SIG-M5 (cell line): ENCODE data around the gene SLC38A6.

Experiments
- DNase-seq: peaks from one replicate; lab custom pipeline; 2025; lab: John Stamatoyannopoulos, UW

SLC38A6 gene

DNA sequence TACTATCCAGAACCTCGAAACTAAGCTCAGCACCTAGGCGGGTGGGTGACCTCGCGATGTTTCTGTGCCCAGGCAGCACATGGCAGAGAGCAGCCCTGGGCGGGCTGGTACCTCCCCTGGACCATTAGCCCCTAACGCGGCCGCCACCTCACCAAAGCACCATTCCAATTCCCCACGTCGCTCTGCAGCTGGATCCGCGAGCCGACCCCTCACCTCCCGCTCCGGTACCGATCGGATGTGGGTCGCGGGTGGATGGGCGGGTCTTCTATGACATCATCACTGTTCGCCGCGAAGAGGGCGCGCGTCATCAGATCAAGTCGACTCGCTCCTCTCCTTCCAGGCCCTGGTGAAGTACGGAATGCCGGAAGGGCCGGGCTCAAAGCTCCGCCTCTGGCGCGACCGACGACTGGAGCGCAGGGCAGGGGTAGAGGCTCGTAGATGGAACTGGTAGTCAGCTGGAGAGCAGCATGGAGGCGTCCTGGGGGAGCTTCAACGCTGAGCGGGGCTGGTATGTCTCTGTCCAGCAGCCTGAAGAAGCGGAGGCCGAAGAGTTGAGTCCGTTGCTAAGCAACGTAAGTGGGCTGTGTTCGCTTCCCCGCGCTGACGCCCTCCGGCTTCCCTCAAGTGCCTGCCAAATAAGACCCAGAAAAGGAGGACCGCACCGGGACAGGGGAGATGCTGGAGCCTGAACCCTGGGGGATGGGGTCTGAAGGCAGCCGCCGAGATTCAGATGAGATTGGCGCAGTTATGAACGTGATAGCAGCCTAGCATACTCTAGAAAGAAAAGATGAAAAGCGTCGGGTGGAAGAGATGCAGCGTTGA is at the start of gene SLC38A6, which contains the start of gene TRMT5:
TSS of gene SLC38A6 (plus strand) at position 435 of the 822 bp plus-strand sequence. CDS start at position 468, 33 bp downstream.
TSS of gene TRMT5 (minus strand) at position 269 of the 822 bp plus-strand sequence. CDS start at position 163, 106 bp downstream.
- peak; percentile 46 for DNase-seq

DNA sequence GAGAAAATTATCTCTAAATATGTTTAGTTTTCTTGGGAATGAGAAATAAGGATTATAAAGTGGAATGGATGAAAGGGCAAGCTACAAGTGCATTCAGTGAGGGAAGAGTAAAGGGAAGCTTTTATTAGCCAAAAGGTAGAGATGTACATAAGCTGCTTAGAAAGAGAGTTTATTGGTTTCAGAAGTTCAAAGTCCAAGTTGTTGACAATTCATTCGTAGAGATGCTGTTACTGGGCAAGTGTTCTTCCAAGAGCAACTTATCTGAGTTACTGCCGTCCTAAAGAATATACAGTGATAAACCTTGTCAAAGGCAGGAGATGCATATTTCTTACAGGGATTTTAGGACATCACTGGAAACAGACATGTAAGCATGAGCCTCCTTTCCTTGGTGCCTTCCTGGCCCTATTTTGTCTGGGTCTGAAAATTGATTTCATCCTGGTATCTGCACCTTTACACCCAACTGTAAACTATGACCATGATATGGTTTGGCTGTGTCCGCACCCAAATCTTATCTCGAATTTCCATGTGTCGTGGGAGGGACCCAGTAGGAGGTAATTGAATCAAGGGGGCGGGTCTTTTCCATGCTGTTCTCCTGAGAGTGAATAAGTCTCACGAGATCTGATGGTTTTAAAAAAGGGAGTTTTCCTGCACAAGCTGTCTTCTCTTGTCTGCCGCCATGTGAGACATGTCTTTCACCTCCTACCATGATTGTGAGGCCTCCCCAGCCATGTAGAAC is 47.0 kb upstream of the SLC38A6 start:
- no peak for DNase-seq

DNA sequence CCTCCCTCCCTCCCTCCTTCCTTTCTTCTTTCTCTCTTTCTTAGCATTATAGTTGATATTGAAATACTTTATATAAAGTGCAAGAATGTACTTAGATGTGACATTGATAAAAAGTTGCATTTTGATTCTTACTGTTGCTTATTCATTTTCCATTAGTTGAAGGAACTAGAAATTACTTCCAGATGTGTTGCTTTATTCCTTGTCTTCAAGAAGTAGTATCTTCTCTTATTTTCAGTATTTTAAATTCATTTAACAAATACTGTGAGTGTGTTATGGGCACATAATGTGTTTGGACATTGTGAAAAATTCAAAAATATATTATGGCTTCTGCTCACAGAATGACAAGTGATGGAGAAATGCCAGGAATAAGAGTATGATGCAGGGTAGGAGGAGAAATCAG is 45.7 kb upstream of the SLC38A6 start:
- DNase-seq, result no peak

DNA sequence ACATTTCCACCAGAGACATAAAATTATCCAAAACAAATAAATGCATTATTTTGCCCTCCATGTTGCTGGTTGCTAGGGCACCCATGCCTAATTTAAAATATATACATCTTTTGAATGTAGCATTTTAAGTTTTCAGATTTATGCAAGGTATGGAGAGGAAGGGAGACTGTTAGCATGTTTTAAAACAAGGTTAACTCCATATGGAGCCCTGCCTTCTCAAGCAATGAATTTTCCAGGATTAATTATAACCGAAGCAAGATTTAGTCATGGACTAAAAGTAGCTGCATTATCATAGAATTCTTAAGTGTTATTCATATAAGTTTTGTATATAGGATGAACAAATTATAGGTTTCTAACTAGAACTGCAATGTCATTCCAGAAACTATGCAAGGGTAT is 37.4 kb upstream of the SLC38A6 start:
- no peak for DNase-seq

DNA sequence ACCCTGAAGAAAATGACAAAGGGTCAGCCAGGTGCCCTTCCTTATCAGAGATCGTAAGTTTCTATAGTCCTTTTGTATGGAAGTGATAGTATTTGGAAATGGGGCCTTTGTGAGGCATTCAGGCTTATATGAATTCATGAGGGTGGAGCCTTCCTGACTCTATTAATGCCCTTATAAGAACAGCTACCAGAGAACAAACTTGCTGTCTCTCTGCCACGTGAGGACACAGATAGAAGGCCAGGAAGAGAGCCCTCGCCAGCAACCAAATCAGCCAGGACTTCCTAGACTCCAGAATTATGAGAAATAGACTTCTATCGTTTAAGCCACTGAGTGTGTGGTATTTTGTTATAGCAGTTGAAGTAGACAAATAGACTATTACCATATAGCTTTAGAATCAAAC is 36.8 kb upstream of the SLC38A6 start:
- no peak for DNase-seq

DNA sequence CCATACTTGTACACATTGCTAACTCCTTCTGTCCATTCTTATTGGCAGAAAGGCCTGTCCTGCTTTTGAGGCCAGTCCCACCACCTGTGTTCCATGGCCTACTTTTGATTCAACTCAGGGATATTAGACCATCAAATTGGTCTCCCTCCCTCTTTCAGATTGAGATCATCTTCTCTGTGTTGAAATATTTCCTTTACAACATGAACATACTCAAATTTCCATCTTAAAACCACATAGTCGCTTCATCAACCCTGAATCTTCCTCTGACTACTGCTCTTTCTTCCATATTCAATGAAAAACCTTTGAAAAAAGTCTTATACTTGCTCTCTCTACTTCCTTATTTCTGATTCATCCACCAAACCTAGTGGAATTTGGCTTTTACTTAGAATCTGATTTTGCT is 35.1 kb upstream of the SLC38A6 start:
- no peak for DNase-seq

DNA sequence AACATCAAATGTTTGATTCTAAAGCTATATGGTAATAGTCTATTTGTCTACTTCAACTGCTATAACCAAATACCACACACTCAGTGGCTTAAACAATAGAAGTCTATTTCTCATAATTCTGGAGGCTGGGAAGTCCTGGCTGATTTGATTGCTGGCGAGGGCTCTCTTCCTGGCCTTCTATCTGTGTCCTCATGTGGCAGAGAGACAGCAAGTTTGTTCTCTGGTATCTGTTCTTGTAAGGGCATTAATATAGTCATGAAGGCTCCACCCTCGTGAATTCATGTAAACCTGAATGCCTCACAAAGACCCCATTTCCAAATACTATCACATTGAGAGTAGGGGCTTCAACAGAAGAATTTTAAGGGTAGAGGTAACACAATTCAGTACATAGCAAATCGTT is 34.3 kb upstream of the SLC38A6 start:
- no peak for DNase-seq

DNA sequence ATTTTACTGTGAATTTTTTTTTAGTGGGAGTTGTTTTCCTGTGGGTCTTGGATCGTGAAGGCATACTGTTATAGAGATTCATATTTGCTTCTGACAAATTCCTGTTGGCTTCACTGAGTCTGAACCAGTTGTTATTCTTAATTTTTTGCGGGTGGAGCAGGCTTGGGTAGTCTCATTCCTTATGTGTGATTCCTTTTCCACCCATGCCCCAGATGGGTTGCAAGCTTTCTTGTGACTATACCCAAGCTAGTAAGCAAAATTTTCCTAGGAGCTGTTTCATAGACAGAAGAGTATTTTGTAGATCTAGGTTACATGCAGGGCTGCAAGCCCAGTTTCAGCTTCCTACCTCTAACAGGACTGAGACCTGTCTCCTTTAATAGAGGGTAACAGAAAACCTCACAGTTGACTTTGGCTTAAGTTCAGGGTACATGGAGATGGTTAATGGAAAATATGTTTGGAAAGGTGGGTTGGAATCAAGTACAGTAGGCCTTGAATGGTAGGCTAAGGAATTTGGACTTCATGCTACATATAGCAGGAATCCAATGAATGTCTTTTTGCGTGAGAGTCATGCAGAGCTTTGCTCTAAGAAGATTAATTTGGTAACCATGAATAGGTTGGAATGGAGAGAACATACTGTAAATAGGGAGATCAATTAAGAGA is 29.1 kb upstream of the SLC38A6 start:
- no peak for DNase-seq

DNA sequence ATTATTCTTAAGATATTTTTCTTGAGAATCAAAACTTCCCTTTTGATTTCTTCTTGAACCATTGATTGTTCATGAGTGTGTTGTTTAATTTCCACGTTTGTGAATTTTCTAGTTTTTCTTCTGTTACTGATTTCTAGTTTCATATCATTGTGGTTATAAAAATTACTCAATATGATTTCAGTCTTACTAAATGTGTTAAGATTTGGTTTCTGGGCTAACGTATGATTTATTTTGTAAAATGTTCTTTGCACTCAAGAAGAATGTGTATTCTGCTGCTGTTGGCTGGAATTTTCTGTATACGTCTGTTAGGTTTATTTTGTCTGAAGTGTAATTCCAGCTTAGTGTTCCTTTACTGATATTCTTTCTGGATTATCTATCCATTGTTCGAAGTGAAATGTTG is 24.8 kb upstream of the SLC38A6 start:
- no peak for DNase-seq

DNA sequence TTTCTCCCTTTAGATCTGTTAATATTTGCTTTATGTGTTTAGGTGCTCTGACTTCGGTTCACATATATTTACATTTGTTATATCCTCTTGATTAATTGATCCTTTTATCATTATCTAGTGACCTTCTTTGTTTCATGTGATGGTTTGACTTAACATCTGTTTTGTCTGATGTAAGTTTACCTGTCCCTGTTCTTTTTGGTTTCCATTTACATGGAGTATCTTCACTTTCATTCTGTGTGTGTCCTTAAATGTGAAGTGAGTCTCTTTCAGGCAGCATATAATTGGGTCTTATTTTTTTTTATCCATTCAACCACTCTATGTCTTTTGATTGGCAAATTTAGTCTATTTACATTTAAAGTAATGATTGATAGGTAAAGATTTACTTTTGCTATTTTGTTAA is 24.4 kb upstream of the SLC38A6 start:
- DNase-seq, result no peak

DNA sequence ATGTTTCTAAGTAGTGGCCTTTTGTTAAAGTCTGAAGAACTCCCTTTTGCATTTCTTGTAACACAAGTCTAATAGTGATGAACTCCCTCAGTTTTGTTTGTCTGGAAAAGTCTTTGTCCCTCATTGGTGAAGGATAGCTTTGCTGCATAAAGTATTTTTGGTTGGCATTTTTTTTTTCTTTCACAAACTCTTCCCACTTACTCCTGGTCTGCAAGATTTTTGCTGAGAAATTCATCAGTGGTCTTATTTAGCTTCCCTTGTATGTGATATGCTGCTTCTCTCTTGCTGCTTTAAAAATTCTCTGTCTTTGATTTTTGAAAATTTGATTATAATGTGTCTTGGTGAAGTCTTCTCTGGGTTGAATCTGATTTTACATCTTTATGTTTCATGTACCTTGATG is 22.9 kb upstream of the SLC38A6 start:
- no peak for DNase-seq

DNA sequence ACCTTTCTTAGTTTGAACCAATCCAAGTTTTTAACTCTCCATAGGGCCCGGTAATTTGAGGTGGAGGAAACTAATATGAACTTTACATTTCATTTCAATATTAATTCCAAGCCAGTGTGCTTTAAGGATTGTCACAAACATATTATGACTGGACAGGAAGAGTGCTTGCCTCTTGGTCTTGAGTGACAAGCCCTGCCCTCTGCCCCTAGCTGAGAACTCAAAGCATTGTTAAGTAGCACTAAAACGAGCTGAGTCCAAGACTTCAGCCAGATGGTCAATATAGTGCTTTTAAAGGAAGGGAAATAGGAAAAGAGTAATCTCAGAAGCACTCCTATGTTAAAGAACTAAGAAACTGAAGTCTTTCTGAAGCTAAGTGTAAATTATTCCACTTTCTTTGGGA is 17.3 kb upstream of the SLC38A6 start:
- DNase-seq, result no peak

DNA sequence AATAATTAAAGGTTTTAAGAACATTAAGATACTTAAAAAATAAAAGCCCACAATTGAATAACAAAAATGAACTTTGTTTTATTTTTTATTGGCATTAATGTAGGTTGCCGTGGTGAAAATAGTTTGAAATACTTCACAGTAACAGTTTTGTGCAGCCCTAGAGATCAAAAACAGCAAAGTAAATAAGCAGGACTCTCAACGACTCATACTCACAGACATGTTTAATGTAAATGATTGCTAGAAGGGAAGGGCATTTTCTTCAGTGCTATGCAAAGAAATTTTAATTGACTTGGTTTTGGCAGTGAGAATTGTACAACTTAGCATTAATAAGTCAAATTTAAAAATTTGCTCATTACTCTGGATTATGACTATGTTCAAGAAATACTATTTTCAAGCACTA is 16.1 kb upstream of the SLC38A6 start:
- no peak for DNase-seq

DNA sequence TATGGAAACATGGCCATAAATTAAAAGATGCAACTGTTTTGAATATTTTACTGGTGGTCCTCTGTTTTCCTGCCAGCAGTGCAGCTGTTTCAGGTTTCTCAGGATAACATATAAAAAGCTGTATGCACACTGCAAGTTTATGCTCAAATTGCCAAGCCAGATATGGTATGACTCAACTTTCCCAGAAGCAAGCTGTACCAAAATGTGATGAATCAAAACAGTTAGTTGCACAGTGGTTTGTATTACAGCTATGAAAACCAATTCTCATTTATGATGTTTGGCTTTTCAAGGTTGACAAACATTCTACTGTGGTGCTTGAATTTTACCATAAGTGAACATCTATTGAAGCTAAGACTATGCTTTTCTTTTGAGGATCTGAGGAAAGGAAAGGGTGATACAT is 15.6 kb upstream of the SLC38A6 start:
- no peak for DNase-seq

DNA sequence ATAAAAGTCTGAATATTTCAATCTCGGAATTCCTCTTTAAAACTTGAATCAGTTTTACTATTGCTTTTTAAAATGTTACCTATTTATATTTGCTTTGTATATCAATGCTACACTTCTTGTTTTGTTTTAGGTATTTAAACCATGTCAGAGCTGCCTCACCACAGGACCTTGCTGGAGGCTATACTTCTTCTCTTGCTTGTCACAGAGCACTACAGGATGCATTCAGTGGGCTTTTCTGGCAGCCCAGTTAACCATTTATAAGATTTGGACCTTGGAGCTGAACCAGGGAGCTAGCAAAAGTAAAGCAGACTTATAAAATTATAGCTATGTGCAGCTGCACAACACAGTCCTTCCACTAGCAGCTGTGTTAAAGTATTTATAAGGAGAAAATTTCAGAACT is 12.9 kb upstream of the SLC38A6 start:
- DNase-seq, result no peak

DNA sequence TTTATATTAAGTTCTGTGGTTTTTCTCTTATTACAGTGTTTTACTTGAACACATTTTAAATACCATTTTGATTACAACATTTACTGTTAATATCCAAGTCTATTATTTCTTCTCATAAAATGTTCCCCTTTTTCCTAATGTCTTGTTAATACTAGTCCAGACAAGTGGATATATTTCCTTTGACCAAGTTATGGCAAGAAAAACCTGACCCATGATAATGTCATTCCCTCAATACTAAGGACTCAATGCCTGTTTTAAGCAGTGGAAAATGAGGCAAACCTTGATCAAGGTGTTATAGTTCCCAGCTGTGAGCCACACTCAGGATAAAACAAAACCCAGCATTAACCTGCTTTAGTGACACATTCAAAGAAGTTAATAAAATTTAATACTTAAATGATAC is 12.4 kb upstream of the SLC38A6 start:
- DNase-seq, result no peak

DNA sequence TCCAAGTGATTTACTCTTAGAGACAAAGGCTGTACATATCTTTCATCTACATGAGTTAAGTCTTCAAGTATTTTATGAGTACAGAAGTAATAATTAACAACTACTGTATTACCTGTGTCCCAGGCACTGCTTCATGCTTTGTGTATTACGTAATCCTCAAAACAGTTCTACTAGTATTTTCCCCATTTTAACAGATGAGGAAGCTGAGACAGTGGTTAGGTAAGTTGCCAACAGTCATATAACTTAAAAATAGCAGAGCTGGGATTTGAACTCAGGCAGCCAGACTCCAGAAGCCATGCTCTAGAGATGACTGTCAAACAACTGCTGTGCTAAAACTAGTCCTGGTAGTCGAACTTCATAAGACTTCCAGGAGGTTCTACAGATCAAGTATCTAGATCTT is 10.9 kb upstream of the SLC38A6 start:
- DNase-seq, result no peak

DNA sequence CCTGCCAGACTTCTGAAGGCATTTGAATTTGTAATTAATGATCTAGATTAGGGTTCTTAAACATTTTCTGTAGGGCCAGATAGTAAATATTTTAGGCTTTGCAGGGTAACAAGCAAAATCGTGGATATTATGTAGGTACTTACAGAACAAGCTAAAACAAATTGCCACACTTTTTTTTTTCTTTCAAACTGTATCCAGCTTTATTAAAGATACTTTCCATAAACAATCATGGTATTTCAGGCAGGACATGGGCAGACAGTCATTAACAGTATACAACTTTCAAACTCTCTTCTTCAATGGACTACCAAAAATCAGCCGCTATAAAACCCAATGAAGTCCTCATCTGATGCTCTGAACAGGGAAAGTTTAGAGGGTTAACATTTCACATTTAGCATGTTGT is 9.8 kb upstream of the SLC38A6 start:
- DNase-seq, result no peak

DNA sequence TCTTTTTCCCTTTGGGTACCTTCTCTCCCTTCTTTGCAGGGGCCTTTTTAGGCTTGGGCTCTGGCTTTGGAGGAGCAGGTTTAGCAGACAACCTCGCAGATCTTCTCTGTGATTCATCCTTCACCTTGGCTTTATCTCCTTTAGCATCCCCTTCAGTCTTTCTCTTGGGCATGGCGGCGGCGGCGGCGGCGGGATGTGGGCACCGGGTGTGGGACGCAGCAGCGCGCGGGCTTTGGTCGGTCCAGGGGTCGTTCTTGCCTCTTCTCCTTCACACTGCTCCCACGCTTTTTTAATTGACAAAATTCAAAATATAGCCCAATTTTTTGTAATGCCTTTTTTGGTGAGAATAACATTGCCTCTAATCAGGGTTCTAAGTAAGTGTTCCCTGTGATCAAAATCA is 8.8 kb upstream of the SLC38A6 start:
- DNase-seq, result no peak

DNA sequence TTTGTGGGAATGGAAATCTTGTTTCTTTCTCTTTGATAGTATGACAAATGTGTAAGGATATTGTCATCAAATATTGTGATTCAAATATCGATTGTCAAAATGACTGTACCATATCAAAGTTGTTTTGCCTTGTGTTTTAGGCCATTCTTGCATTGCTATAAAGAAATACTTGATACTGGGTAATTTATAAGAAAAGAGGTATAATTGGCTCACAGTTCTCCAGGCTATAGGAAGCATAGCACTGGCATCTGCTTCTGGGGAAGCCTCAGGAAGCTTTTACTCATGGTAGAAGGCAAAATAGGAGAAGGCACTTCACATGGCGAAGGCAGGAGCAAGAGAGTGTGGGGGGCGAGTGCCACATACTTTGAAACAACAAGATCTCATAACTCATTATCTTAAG is 8.0 kb upstream of the SLC38A6 start:
- no peak for DNase-seq

DNA sequence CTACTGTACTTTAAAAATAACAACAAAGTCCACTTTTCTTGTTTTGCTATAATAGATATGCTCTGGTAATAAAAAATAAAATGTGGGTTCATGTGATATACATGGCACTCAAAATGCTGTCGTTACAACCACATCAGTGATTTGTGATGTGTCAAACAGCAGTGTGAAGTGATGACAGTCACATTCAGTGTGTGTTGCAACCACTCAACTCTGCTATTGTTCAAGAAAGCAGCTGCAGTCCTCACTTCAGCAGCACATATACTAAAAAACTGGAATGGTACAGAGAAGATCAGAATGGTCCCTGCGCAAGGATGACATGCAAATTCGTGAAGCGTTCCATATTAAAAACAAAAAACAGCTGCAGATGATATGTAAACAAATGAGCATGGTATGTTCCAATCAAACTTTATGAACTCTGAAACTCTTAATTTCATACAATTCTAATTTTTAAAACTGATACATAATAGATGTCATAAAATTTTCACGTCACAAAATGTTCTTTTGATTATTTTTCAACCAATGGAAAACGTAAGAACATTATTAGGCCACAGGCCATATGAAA is 6.9 kb upstream of the SLC38A6 start:
- no peak for DNase-seq

DNA sequence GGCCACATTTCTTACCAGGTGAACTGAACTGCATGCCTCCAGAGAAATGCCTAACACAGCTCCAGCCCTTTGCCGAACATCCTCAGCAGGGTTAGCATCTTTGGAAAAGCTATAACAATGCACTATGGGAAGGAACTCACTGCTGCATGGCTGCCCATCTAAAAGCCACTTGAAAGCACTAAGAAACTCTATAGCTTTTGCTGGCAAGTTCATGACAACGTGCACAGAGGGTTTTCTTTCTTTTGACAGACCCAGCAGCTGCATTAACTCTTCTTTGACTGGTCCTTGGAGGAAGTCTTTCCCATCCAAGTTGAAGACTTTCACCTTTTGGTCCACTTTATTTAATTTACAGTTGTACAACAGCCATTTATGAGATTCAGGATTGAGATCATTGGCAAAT is 5.5 kb upstream of the SLC38A6 start:
- DNase-seq, result no peak

DNA sequence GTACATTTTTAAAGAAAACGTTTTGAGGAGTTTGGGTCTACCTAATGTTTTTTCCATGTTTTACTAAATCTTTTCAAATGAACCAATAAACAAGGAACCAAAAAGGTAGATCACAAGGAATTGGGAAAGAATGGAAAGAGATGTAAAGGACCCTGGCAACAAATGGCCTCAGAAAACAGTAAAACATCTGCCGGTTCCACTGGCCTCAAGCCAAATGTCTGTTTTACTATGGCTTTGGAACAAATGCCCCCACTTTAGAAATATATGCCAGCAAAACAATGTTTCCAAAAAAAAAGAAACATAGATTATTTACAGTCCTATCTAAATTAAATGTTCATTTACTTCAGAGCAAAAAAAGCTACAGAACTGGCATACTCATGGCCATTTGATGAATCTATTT is 3.2 kb upstream of the SLC38A6 start:
- DNase-seq, result no peak
